Mesenchymal stem cell (in vitro differentiated cells and primary cell): ENCODE results near the gene SLC25A26.

Experiments used
- DNase-seq: peaks from one replicate; pipeline ENCODE4 v3.0.0-alpha.2; 2013
- H2AFZ ChIP-seq: one replicate; pipeline ENCODE4 v1.6.1; 2013; ENCODE audit warnings: low read depth, mild to moderate bottlenecking, control low read depth, inconsistent platforms, low read length, moderate library complexity
- H2AK5ac ChIP-seq: 2 replicates; pipeline ENCODE4 v1.6.1; 2013; ENCODE audit warnings: low read length, moderate library complexity, mild to moderate bottlenecking, inconsistent platforms; ENCODE audit not compliant: severe bottlenecking
- H2BK120ac ChIP-seq: one replicate; pipeline ENCODE4 v1.6.1; 2013; ENCODE audit warnings: low read depth, mild to moderate bottlenecking, inconsistent platforms, low read length, moderate library complexity
- H2BK12ac ChIP-seq, 2 experiments: one replicate each; pipeline ENCODE4 v1.6.1; 2013; ENCODE audit warnings: inconsistent platforms in 2 of 2, low read length in 2 of 2, mild to moderate bottlenecking in 2 of 2, moderate library complexity in 2 of 2, control low read depth in 1 of 2
- H2BK15ac ChIP-seq: one replicate; pipeline ENCODE4 v1.6.1; 2013; ENCODE audit warnings: mild to moderate bottlenecking, low read depth, inconsistent platforms; ENCODE audit not compliant: poor library complexity, severe bottlenecking
- H2BK5ac ChIP-seq: 2 replicates; pipeline ENCODE4 v1.6.1; 2013; ENCODE audit warnings: low read depth, mild to moderate bottlenecking, low read length, control low read depth, inconsistent platforms; ENCODE audit not compliant: poor library complexity, severe bottlenecking
- H3K14ac ChIP-seq, 2 experiments: one replicate each; pipeline ENCODE4 v1.6.1; 2013; ENCODE audit warnings: inconsistent platforms in 2 of 2, low read length in 2 of 2, control low read depth in 1 of 2, mild to moderate bottlenecking in 1 of 2, moderate library complexity in 1 of 2
- H3K18ac ChIP-seq, 2 experiments: one replicate each; pipeline ENCODE4 v1.6.1; 2013; ENCODE audit warnings: inconsistent platforms in 2 of 2, low read length in 2 of 2, control low read depth in 1 of 2, low read depth in 1 of 2, mild to moderate bottlenecking in 1 of 2
- H3K23ac ChIP-seq, 2 experiments: one replicate each; pipeline ENCODE4 v1.6.1; 2013; ENCODE audit warnings: inconsistent platforms in 2 of 2, low read length in 2 of 2, mild to moderate bottlenecking in 2 of 2, moderate library complexity in 2 of 2, control low read depth in 1 of 2
- H3K27ac ChIP-seq: 2 replicates; pipeline ENCODE4 v1.5.1; 2013; ENCODE audit warnings: mild to moderate bottlenecking, moderate library complexity, low read length, control low read depth, inconsistent platforms; ENCODE audit not compliant: poor library complexity, severe bottlenecking
- H3K27me3 ChIP-seq, 2 experiments: 2 replicates each; pipeline versions ENCODE4 v1.6.1 to v1.7.0; 2013; ENCODE audit warnings: low read length in 2 of 2, mild to moderate bottlenecking in 2 of 2, moderate library complexity in 2 of 2, control low read depth in 1 of 2, inconsistent platforms in 1 of 2; ENCODE audit not compliant: control insufficient read depth in 1 of 2, insufficient read depth in 1 of 2
- H3K36me3 ChIP-seq, 2 experiments: 2 replicates each; pipeline versions ENCODE4 v1.6.1 to v1.7.0; 2013; ENCODE audit warnings: low read length in 2 of 2, control low read depth in 1 of 2, inconsistent platforms in 1 of 2, low read depth in 1 of 2, mild to moderate bottlenecking in 1 of 2; ENCODE audit not compliant: insufficient read depth in 2 of 2, control insufficient read depth in 1 of 2
- H3K4ac ChIP-seq, 2 experiments: one replicate each; pipeline ENCODE4 v1.6.1; 2013; ENCODE audit warnings: inconsistent platforms in 2 of 2, low read length in 2 of 2, mild to moderate bottlenecking in 2 of 2, moderate library complexity in 2 of 2, control low read depth in 1 of 2, low read depth in 1 of 2
- H3K4me1 ChIP-seq: 2 replicates; pipeline ENCODE4 v1.6.1; 2013; ENCODE audit warnings: low read depth, low read length, control low read depth; ENCODE audit not compliant: control insufficient read depth, insufficient read depth
- H3K4me2 ChIP-seq: 2 replicates; pipeline ENCODE4 v1.6.1; 2013; ENCODE audit warnings: low read length, mild to moderate bottlenecking, inconsistent platforms; ENCODE audit not compliant: poor library complexity, severe bottlenecking
- H3K4me3 ChIP-seq, 2 experiments: 2 replicates each; pipeline versions ENCODE4 v1.5.1 to v1.7.0; 2013; ENCODE audit warnings: low read length in 2 of 2, mild to moderate bottlenecking in 2 of 2, control low read depth in 1 of 2, low read depth in 1 of 2; ENCODE audit not compliant: insufficient read depth in 1 of 2
- H3K79me1 ChIP-seq: replicated peaks from 2 replicates; pipeline ENCODE4 v1.6.1; 2013; ENCODE audit warnings: mild to moderate bottlenecking, control low read depth, low read length, inconsistent platforms; ENCODE audit not compliant: poor library complexity, severe bottlenecking
- H3K9ac ChIP-seq: 2 replicates; pipeline ENCODE4 v1.7.0; 2013; ENCODE audit warnings: mild to moderate bottlenecking, low read length, moderate library complexity
- H3K9me3 ChIP-seq: 2 replicates; pipeline ENCODE4 v1.7.0; 2013; ENCODE audit warnings: mild to moderate bottlenecking, low read length; ENCODE audit not compliant: control insufficient read depth
- H4K8ac ChIP-seq: one replicate; pipeline ENCODE4 v1.6.1; 2013; ENCODE audit warnings: inconsistent platforms, mild to moderate bottlenecking, low read length, moderate library complexity
- H4K91ac ChIP-seq: one replicate; pipeline ENCODE4 v1.6.1; 2013; ENCODE audit warnings: mild to moderate bottlenecking, low read length, inconsistent platforms
- WGBS: methylation state at CpG from one replicate; pipeline ENCODE4 v1.1.7; 2013; ENCODE audit warnings: mixed read lengths; 5-methylcytosine and 5-hydroxymethylcytosine counted together

The SLC25A26 gene

GRCh38 chr3:66393333-66394005, 172.7 kb downstream of the SLC25A26 start:
- Histone ChIP-seq H3K9me3 (no peaks in the 10 kb centered on the region), H3K36me3 (peaks cover 43 to 53% of the 10 kb centered on the region in 2 experiments), H2BK120ac (no peak overlapping the region), H4K91ac (no peak overlapping the region), H2BK12ac (no peak overlapping the region), H3K4me1 (peaks cover 36% of the 10 kb centered on the region), H3K4me3 (no peak overlapping the region), H3K23ac (no peak overlapping the region), H2AK5ac (no peak overlapping the region), H3K9ac (peak overlapping the region; percentile 36), H3K4me2 (no peak overlapping the region), H3K27ac (peak overlapping the region; percentile 19), H2BK15ac (no peak overlapping the region), H4K8ac (no peak overlapping the region), H3K4ac (no peak overlapping the region), H3K79me1 (peaks cover 23% of the 10 kb centered on the region), H3K18ac (no peak overlapping the region), H2BK5ac (no peak overlapping the region), H2AFZ (no peak overlapping the region), H3K27me3 (no peaks in the 10 kb centered on the region), H3K14ac (no peak overlapping the region)
- 82% methylated on average over 13 of the region's 13 CpGs for WGBS
- peak; percentile 39 for DNase-seq

GRCh38 chr3:66394019-66394752, 173.4 kb downstream of the SLC25A26 start:
- H3K4ac ChIP-seq = no peak overlapping the region
- H2AFZ ChIP-seq = no peak overlapping the region
- H3K79me1 ChIP-seq = peaks cover 31% of the 10 kb centered on the region
- peak overlapping the region; percentile 34 for H2BK15ac ChIP-seq
- peak overlapping the region; percentile 62 for H2AK5ac ChIP-seq
- peak overlapping the region; percentile 53 for H4K91ac ChIP-seq
- peak overlapping the region; percentile 19 for H3K27ac ChIP-seq
- WGBS = 76% methylated on average over 11 of the region's 12 CpGs
- no peaks in the 10 kb centered on the region for H3K27me3 ChIP-seq
- no peak overlapping the region for H2BK5ac ChIP-seq
- no peak overlapping the region for H4K8ac ChIP-seq
- H3K4me3 ChIP-seq = no peak overlapping the region
- H3K18ac ChIP-seq = no peak overlapping the region
- H3K14ac ChIP-seq = no peak overlapping the region
- H2BK12ac ChIP-seq = peak overlapping the region in 1 of 2 experiments; percentile 54
- H3K9me3 ChIP-seq = no peaks in the 10 kb centered on the region
- no peak overlapping the region for H2BK120ac ChIP-seq
- H3K9ac ChIP-seq = no peak overlapping the region
- peaks cover 48 to 55% of the 10 kb centered on the region in 2 experiments for H3K36me3 ChIP-seq
- DNase-seq = no peak
- peaks cover 36% of the 10 kb centered on the region for H3K4me1 ChIP-seq
- H3K23ac ChIP-seq = no peak overlapping the region
- no peak overlapping the region for H3K4me2 ChIP-seq

GRCh38 chr3:66394753-66395249, 174.0 kb downstream of the SLC25A26 start:
- Histone ChIP-seq H2AK5ac (peak overlapping the region; percentile 69), H2BK15ac (no peak overlapping the region), H2BK12ac (no peak overlapping the region), H2BK120ac (no peak overlapping the region), H3K4me3 (no peak overlapping the region), H3K36me3 (peaks cover 49 to 51% of the 10 kb centered on the region in 2 experiments), H3K4ac (no peak overlapping the region), H3K14ac (no peak overlapping the region), H3K27me3 (no peaks in the 10 kb centered on the region), H3K23ac (no peak overlapping the region), H3K9ac (no peak overlapping the region), H4K91ac (no peak overlapping the region), H3K9me3 (no peaks in the 10 kb centered on the region), H2BK5ac (no peak overlapping the region), H3K4me2 (no peak overlapping the region), H3K27ac (peak overlapping the region; percentile 19), H3K4me1 (peaks cover 38% of the 10 kb centered on the region), H3K18ac (no peak overlapping the region), H3K79me1 (peaks cover 35% of the 10 kb centered on the region), H4K8ac (no peak overlapping the region), H2AFZ (no peak overlapping the region)
- WGBS = 81% methylated on average over 8 of the region's 8 CpGs
- DNase-seq = peak; percentile 55

GRCh38 chr3:66395635-66396034, 174.8 kb downstream of the SLC25A26 start:
- H3K23ac ChIP-seq = no peak overlapping the region
- H3K4me2 ChIP-seq = no peak overlapping the region
- DNase-seq = no peak
- H4K91ac ChIP-seq = no peak overlapping the region
- H2BK15ac ChIP-seq = no peak overlapping the region
- H2BK12ac ChIP-seq = no peak overlapping the region
- no peak overlapping the region for H3K18ac ChIP-seq
- no peaks in the 10 kb centered on the region for H3K9me3 ChIP-seq
- H3K36me3 ChIP-seq = peaks cover 51 to 56% of the 10 kb centered on the region in 2 experiments
- H3K4me3 ChIP-seq = no peak overlapping the region
- no peak overlapping the region for H4K8ac ChIP-seq
- WGBS = 94% methylated on average over 10 of the region's 10 CpGs
- H3K14ac ChIP-seq = no peak overlapping the region
- no peak overlapping the region for H3K4ac ChIP-seq
- peaks cover 40% of the 10 kb centered on the region for H3K79me1 ChIP-seq
- H2AK5ac ChIP-seq = peak overlapping the region; percentile 28
- no peak overlapping the region for H3K9ac ChIP-seq
- no peak overlapping the region for H2AFZ ChIP-seq
- H3K27ac ChIP-seq = peak overlapping the region; percentile 4
- peaks cover 44% of the 10 kb centered on the region for H3K4me1 ChIP-seq
- no peak overlapping the region for H2BK5ac ChIP-seq
- H3K27me3 ChIP-seq = no peaks in the 10 kb centered on the region
- no peak overlapping the region for H2BK120ac ChIP-seq
